ENCODE measurements around the gene CCDC186. TPM values are rescaled to one million over a fixed set of nuclear protein-coding genes. Genes with fewer than 3 reads are reported as not detected.

Gene CCDC186
- total RNA-seq, 1 experiment from 2014 or later, result 17.1 TPM

DNA sequence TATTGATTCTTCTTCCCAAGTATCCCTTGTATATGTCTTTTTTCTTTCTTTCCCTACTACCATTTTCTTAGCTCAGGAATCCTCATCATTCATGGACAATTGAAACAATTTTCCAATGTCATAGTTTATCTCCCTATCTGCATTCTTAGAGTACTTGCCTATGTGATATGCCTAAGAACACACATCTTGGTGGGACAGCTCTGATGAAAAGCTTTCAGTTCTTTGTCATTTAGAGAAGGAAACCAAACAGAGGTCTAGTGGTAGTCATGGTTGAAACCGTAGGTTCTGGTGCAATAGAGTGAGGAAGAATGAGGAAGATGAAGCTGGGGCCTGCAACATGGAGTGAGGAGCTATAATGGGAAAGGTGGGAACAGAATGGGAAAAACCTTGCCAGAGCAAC lies 33.3 kb upstream of the CCDC186 start:
- Histone ChIP-seq H3K79me2 (ENCODE audit: insufficient read depth, low read length) (no peaks in the 10 kb centered on the region), H3K4me2 (ENCODE audit: low read length) (no peak overlapping the region), H3K9me3 (ENCODE audit: control insufficient read depth in 1 of 2, insufficient read depth in 1 of 2, low read depth in 1 of 2, low read length in 2 of 2) (no peaks in the 10 kb centered on the region), H3K9me2 (ENCODE audit: insufficient read depth) (no peaks in the 10 kb centered on the region), H3K36me3 (ENCODE audit: control insufficient read depth in 1 of 2, insufficient read depth in 2 of 2, low read length in 2 of 2) (no peaks in the 10 kb centered on the region), H4K20me1 (ENCODE audit: insufficient read depth) (no peaks in the 10 kb centered on the region), H3K4me3 (replicated peaks in 1 of 2; ENCODE audit: low read depth in 1 of 2, low read length in 2 of 2) (no peak overlapping the region), H2AFZ (ENCODE audit: low read depth, low read length, poor library complexity, severe bottlenecking) (no peak overlapping the region), H3K9ac (ENCODE audit: low read length) (no peak overlapping the region), H3K27me3 (ENCODE audit: insufficient read depth, low read length) (peaks cover 17% of the 10 kb centered on the region), H3K4me1 (ENCODE audit: control insufficient read depth in 1 of 2, insufficient read depth in 2 of 2, low read length in 2 of 2) (no peaks in the 10 kb centered on the region), H3K27ac (ENCODE audit: low read depth, low read length) (no peak overlapping the region)
- BruUV-seq (replicated peaks), result no TSS peak
- RAD21 ChIA-PET (ENCODE audit: low non-redundant PET in 1 of 2, low total read pairs in 2 of 2, uncharacterized antibody in 2 of 2, unreplicated experiment in 2 of 2), result no interaction called here
- TF ChIP-seq, protein P1, sequence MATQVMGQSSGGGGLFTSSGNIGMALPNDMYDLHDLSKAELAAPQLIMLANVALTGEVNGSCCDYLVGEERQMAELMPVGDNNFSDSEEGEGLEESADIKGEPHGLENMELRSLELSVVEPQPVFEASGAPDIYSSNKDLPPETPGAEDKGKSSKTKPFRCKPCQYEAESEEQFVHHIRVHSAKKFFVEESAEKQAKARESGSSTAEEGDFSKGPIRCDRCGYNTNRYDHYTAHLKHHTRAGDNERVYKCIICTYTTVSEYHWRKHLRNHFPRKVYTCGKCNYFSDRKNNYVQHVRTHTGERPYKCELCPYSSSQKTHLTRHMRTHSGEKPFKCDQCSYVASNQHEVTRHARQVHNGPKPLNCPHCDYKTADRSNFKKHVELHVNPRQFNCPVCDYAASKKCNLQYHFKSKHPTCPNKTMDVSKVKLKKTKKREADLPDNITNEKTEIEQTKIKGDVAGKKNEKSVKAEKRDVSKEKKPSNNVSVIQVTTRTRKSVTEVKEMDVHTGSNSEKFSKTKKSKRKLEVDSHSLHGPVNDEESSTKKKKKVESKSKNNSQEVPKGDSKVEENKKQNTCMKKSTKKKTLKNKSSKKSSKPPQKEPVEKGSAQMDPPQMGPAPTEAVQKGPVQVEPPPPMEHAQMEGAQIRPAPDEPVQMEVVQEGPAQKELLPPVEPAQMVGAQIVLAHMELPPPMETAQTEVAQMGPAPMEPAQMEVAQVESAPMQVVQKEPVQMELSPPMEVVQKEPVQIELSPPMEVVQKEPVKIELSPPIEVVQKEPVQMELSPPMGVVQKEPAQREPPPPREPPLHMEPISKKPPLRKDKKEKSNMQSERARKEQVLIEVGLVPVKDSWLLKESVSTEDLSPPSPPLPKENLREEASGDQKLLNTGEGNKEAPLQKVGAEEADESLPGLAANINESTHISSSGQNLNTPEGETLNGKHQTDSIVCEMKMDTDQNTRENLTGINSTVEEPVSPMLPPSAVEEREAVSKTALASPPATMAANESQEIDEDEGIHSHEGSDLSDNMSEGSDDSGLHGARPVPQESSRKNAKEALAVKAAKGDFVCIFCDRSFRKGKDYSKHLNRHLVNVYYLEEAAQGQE (IDR thresholded peaks at IDR 0.05; ENCODE audit: low read depth), result no peak
- TF ChIP-seq CEBPB (IDR thresholded peaks at IDR 0.05; ENCODE audit: low read depth), result no peak
- TF ChIP-seq POLR2AphosphoS5 (IDR thresholded peaks at IDR 0.05; ENCODE audit: low read depth, low read length), result no peak
- TF ChIP-seq, protein P2, sequence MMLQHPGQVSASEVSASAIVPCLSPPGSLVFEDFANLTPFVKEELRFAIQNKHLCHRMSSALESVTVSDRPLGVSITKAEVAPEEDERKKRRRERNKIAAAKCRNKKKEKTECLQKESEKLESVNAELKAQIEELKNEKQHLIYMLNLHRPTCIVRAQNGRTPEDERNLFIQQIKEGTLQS (IDR thresholded peaks at IDR 0.05), result no peak
- no peak for TF ChIP-seq EZH2 (IDR thresholded peaks at IDR 0.05)
- no peak for TF ChIP-seq POLR2A (IDR thresholded peaks at IDR 0.05; ENCODE audit: borderline replicate concordance, extremely low read depth, insufficient read depth, insufficient read length)
- TF ChIP-seq, protein P3, sequence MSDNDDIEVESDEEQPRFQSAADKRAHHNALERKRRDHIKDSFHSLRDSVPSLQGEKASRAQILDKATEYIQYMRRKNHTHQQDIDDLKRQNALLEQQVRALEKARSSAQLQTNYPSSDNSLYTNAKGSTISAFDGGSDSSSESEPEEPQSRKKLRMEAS (IDR thresholded peaks at IDR 0.05), result no peak
- TF ChIP-seq FOSL1 (IDR thresholded peaks at IDR 0.05; ENCODE audit: low read depth), result no peak
- TF ChIP-seq JUND (IDR thresholded peaks at IDR 0.05), result no peak
- TF ChIP-seq SP1 (IDR thresholded peaks at IDR 0.05; ENCODE audit: low read depth), result no peak
- TF ChIP-seq ZNF274 (IDR thresholded peaks at IDR 0.05; ENCODE audit: low read depth, low read length), result no peak
- TF ChIP-seq EZH2phosphoT487 (IDR thresholded peaks at IDR 0.05; ENCODE audit: borderline replicate concordance), result no peak
- no peak for TF ChIP-seq SIN3A (IDR thresholded peaks at IDR 0.05; ENCODE audit: low read depth)
- no peak for TF ChIP-seq EGR1 (IDR thresholded peaks at IDR 0.05; ENCODE audit: low read depth)
- no peak for TF ChIP-seq RAD21 (IDR thresholded peaks at IDR 0.05; ENCODE audit: low read depth)
- TF ChIP-seq, protein P4, sequence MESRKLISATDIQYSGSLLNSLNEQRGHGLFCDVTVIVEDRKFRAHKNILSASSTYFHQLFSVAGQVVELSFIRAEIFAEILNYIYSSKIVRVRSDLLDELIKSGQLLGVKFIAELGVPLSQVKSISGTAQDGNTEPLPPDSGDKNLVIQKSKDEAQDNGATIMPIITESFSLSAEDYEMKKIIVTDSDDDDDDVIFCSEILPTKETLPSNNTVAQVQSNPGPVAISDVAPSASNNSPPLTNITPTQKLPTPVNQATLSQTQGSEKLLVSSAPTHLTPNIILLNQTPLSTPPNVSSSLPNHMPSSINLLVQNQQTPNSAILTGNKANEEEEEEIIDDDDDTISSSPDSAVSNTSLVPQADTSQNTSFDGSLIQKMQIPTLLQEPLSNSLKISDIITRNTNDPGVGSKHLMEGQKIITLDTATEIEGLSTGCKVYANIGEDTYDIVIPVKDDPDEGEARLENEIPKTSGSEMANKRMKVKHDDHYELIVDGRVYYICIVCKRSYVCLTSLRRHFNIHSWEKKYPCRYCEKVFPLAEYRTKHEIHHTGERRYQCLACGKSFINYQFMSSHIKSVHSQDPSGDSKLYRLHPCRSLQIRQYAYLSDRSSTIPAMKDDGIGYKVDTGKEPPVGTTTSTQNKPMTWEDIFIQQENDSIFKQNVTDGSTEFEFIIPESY (IDR thresholded peaks at IDR 0.05; ENCODE audit: extremely low read depth, insufficient replicate concordance, low read length), result no peak
- DNase-seq (ENCODE audit: low read depth, low spot score), result no peak
- CTCF ChIA-PET, result interaction anchor here (0.5 kb wide), 1 partner anchor 15 kb away, joined by 5 read pairs; no protein-coding TSS in a partner anchor
- POLR2A ChIA-PET, result no interaction called here
- intact Hi-C loops (cut with micrococcal nuclease), result no loop called here
- ATAC-seq, result no peak
